GM23338 (cell line): ENCODE measurements around the gene NRDE2. TPM values are rescaled to one million over a fixed set of nuclear protein-coding genes. Genes with fewer than 3 reads are reported as not detected.

Experiments
- ATAC-seq: fragments of 200-7000 bp; cut with Tn5 transposase; 3 replicates; pipeline ENCODE4 v1.9.1; 2020
- DNase-seq: peaks from one replicate; pipeline ENCODE4 v3.0.0-alpha.2; 2015; ENCODE audit warnings: low spot score
- H2AFZ ChIP-seq: fragments of 200-600 bp; sonication (generic); 2 replicates; pipeline ENCODE4 v1.8.0; 2016; ENCODE audit warnings: antibody characterized with exemption, mild to moderate bottlenecking, moderate library complexity
- H3F3A ChIP-seq: fragments of 200-600 bp; sonication (generic); replicated peaks from 2 replicates; pipeline ENCODE4 v1.8.0; 2017; ENCODE audit warnings: antibody characterized with exemption, mixed run types, low read depth
- H3K27ac ChIP-seq: fragments of 200-600 bp; sonication (generic); 2 replicates; pipeline ENCODE4 v1.6.1; 2016; ENCODE audit warnings: low read depth
- H3K27me3 ChIP-seq: fragments of 200-600 bp; sonication (generic); 2 replicates; pipeline ENCODE4 v1.8.0; 2016; ENCODE audit warnings: mild to moderate bottlenecking, mixed run types, moderate library complexity; ENCODE audit not compliant: insufficient read depth
- H3K36me3 ChIP-seq: fragments of 200-600 bp; sonication (generic); 2 replicates; pipeline ENCODE4 v1.8.0; 2016; ENCODE audit warnings: mild to moderate bottlenecking; ENCODE audit not compliant: insufficient read depth
- H3K4me1 ChIP-seq: fragments of 200-600 bp; sonication (generic); 2 replicates; pipeline ENCODE4 v1.8.0; 2016; ENCODE audit warnings: mild to moderate bottlenecking, moderate library complexity; ENCODE audit not compliant: insufficient read depth
- H3K4me2 ChIP-seq: fragments of 200-600 bp; sonication (generic); 2 replicates; pipeline ENCODE4 v1.7.1; 2017; ENCODE audit warnings: mixed run types
- H3K4me3 ChIP-seq: fragments of 200-600 bp; sonication (generic); 2 replicates; pipeline ENCODE4 v1.6.1; 2016; ENCODE audit warnings: mixed run types
- H3K79me2 ChIP-seq: fragments of 200-600 bp; sonication (generic); replicated peaks from 2 replicates; pipeline ENCODE4 v1.8.0; 2017; ENCODE audit warnings: mild to moderate bottlenecking; ENCODE audit not compliant: insufficient read depth
- H3K9me2 ChIP-seq: fragments of 200-600 bp; sonication (generic); 2 replicates; pipeline ENCODE4 v1.8.0; 2017; ENCODE audit not compliant: insufficient read depth
- H4K20me1 ChIP-seq: fragments of 200-600 bp; sonication (generic); replicated peaks from 2 replicates; pipeline ENCODE4 v1.8.0; 2017; ENCODE audit warnings: mild to moderate bottlenecking; ENCODE audit not compliant: insufficient read depth
- H3K27ac Mint-ChIP-seq: 2 replicates; pipeline ENCODE4 v1.8.0; 2020; ENCODE audit warnings: inconsistent platforms, mild to moderate bottlenecking, moderate library complexity, mixed read lengths
- H3K27me3 Mint-ChIP-seq: 3 replicates; pipeline ENCODE4 v1.8.0; 2022; ENCODE audit warnings: low read depth, mild to moderate bottlenecking, moderate library complexity, mixed read lengths, inconsistent platforms; ENCODE audit not compliant: insufficient read depth, poor library complexity
- H3K36me3 Mint-ChIP-seq: 3 replicates; pipeline ENCODE4 v1.8.0; 2021; ENCODE audit warnings: low read depth, mild to moderate bottlenecking, inconsistent platforms, moderate library complexity, mixed read lengths
- H3K4me1 Mint-ChIP-seq: 3 replicates; pipeline ENCODE4 v1.8.0; 2020; ENCODE audit warnings: mild to moderate bottlenecking, inconsistent platforms, mixed read lengths
- H3K4me3 Mint-ChIP-seq: 3 replicates; pipeline ENCODE4 v1.8.0; 2021; ENCODE audit warnings: moderate library complexity, mild to moderate bottlenecking, inconsistent platforms, mixed read lengths
- H3K9me3 Mint-ChIP-seq: 3 replicates; pipeline ENCODE4 v1.8.0; 2020; ENCODE audit warnings: moderate library complexity, mild to moderate bottlenecking, inconsistent platforms, mixed read lengths
- NANOG ChIP-seq: IDR thresholded peaks from 2 replicates; pipeline ENCODE4 v1.6.1; 2016; ENCODE audit warnings: antibody characterized with exemption, borderline replicate concordance
- ZNF114 ChIP-seq: fragments of 250-450 bp; sonication (Bioruptor Pico); IDR thresholded peaks from 2 replicates; pipeline ENCODE4 v1.5.0; 2020; ENCODE audit warnings: mild to moderate bottlenecking, moderate library complexity
- polyA plus RNA-seq: library from polyadenylated mRNA; unstranded; fragments of >200 nt; fragmentation: Nextera tagmentation; extraction: Ambion mirVana; gene quantifications from 2 replicates; pipeline ENCODE4 v1.2.1, GENCODE V29; 2016
- total RNA-seq: library from RNA; depleted of rRNA; stranded (reverse); fragments of >200 nt; shearing (Covaris generic); gene quantifications from 2 replicates; pipeline ENCODE4 v1.2.3, GENCODE V29; 2014
- TF ChIP-seq, protein P1 (sequence below), 2 experiments: fragments of 200-600 bp in 1 of 2; sonication (generic) in 1 of 2; conservative IDR thresholded peaks; 2 replicates each; pipeline versions ENCODE4 v1.5.1 to v1.6.1; 2016 to 2017; ENCODE audit warnings: antibody characterized with exemption in 2 of 2, low read depth in 2 of 2, mild to moderate bottlenecking in 2 of 2, moderate library complexity in 1 of 2
- TF ChIP-seq, protein P2 (sequence below): fragments of 250-450 bp; sonication (Bioruptor Pico); IDR thresholded peaks from 2 replicates; pipeline ENCODE4 v1.5.0; 2020; ENCODE audit warnings: mild to moderate bottlenecking, moderate library complexity

NRDE2 gene
- total and polyA plus RNA-seq, 2 experiments from 2014 or later: 9.8 to 20.6 TPM

DNA sequence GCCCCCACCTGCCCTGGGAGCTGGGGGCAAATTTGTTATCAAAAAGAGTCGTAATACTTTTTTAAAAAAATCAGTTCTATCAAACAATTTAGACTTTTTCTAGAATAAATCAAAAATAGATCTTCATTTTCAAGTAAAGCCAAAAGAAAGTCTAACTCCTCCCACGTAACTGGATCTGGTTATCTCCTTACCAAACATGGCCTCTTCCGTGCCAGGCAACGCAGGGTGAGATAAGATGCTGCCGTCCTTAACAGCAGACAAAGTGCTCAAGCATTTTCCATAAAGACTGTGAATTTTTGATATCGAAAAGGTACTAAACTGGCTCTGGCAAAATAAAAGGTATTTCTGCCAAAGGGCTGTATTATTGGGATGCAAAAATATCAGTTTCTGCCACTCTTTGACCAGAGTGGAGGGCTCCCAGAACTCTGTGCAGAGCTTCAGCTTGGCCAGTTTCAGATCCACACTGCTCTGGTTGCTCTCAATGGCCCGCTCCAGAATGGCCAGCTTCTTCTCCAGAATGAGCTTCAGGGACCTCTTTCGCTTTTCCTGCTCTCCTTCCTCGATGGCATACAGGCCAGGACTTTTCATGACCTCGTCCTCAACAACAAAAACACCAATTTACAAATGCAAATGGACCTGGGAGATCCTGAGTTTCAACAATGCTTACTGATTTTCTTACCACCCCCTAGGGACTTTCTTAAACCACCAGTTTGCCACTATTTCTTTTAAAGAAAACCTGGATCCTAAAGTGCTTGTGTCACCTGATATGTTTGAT lies 29.0 kb downstream of the NRDE2 start:
- Histone ChIP-seq H3K27ac (peak overlapping the region; percentile 32), H3K79me2 (0 out of 2 replicates have a peak, but pooled peaks cover 3% of the 10 kb centered on the region), H3K4me2 (peak overlapping the region; percentile 27), H3K4me3 (0 out of 2 replicates have a peak overlapping the region, but pooled peaks have one; percentile 5), H3K9me2 (no peaks in the 10 kb centered on the region), H3K36me3 (peaks cover 3% of the 10 kb centered on the region; the same call in 1 of the 2 replicates), H3F3A (peaks cover 3% of the 10 kb centered on the region; the same call in 1 of the 2 replicates), H3K4me1 (peaks cover 40% of the 10 kb centered on the region), H4K20me1 (0 out of 2 replicates have a peak, but pooled peaks cover 5% of the 10 kb centered on the region), H3K27me3 (no peaks in the 10 kb centered on the region), H2AFZ (no peak overlapping the region)
- peaks cover 47% of the 10 kb centered on the region for H3K36me3 Mint-ChIP-seq
- H3K4me1 Mint-ChIP-seq: peaks cover 53% of the 10 kb centered on the region
- peak overlapping the region; percentile 68 for H3K27ac Mint-ChIP-seq
- peaks cover 9% of the 10 kb centered on the region for H3K9me3 Mint-ChIP-seq
- peak; percentile 57 for DNase-seq
- H3K4me3 Mint-ChIP-seq: peak overlapping the region; percentile 36
- peaks cover 8% of the 10 kb centered on the region for H3K27me3 Mint-ChIP-seq
- ATAC-seq: peak; percentile 77
- TF ChIP-seq, protein P1, sequence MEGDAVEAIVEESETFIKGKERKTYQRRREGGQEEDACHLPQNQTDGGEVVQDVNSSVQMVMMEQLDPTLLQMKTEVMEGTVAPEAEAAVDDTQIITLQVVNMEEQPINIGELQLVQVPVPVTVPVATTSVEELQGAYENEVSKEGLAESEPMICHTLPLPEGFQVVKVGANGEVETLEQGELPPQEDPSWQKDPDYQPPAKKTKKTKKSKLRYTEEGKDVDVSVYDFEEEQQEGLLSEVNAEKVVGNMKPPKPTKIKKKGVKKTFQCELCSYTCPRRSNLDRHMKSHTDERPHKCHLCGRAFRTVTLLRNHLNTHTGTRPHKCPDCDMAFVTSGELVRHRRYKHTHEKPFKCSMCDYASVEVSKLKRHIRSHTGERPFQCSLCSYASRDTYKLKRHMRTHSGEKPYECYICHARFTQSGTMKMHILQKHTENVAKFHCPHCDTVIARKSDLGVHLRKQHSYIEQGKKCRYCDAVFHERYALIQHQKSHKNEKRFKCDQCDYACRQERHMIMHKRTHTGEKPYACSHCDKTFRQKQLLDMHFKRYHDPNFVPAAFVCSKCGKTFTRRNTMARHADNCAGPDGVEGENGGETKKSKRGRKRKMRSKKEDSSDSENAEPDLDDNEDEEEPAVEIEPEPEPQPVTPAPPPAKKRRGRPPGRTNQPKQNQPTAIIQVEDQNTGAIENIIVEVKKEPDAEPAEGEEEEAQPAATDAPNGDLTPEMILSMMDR (conservative IDR thresholded peaks at IDR 0.05; ENCODE audit: low read depth in 2 of 2): no peak
- TF ChIP-seq, protein P2, sequence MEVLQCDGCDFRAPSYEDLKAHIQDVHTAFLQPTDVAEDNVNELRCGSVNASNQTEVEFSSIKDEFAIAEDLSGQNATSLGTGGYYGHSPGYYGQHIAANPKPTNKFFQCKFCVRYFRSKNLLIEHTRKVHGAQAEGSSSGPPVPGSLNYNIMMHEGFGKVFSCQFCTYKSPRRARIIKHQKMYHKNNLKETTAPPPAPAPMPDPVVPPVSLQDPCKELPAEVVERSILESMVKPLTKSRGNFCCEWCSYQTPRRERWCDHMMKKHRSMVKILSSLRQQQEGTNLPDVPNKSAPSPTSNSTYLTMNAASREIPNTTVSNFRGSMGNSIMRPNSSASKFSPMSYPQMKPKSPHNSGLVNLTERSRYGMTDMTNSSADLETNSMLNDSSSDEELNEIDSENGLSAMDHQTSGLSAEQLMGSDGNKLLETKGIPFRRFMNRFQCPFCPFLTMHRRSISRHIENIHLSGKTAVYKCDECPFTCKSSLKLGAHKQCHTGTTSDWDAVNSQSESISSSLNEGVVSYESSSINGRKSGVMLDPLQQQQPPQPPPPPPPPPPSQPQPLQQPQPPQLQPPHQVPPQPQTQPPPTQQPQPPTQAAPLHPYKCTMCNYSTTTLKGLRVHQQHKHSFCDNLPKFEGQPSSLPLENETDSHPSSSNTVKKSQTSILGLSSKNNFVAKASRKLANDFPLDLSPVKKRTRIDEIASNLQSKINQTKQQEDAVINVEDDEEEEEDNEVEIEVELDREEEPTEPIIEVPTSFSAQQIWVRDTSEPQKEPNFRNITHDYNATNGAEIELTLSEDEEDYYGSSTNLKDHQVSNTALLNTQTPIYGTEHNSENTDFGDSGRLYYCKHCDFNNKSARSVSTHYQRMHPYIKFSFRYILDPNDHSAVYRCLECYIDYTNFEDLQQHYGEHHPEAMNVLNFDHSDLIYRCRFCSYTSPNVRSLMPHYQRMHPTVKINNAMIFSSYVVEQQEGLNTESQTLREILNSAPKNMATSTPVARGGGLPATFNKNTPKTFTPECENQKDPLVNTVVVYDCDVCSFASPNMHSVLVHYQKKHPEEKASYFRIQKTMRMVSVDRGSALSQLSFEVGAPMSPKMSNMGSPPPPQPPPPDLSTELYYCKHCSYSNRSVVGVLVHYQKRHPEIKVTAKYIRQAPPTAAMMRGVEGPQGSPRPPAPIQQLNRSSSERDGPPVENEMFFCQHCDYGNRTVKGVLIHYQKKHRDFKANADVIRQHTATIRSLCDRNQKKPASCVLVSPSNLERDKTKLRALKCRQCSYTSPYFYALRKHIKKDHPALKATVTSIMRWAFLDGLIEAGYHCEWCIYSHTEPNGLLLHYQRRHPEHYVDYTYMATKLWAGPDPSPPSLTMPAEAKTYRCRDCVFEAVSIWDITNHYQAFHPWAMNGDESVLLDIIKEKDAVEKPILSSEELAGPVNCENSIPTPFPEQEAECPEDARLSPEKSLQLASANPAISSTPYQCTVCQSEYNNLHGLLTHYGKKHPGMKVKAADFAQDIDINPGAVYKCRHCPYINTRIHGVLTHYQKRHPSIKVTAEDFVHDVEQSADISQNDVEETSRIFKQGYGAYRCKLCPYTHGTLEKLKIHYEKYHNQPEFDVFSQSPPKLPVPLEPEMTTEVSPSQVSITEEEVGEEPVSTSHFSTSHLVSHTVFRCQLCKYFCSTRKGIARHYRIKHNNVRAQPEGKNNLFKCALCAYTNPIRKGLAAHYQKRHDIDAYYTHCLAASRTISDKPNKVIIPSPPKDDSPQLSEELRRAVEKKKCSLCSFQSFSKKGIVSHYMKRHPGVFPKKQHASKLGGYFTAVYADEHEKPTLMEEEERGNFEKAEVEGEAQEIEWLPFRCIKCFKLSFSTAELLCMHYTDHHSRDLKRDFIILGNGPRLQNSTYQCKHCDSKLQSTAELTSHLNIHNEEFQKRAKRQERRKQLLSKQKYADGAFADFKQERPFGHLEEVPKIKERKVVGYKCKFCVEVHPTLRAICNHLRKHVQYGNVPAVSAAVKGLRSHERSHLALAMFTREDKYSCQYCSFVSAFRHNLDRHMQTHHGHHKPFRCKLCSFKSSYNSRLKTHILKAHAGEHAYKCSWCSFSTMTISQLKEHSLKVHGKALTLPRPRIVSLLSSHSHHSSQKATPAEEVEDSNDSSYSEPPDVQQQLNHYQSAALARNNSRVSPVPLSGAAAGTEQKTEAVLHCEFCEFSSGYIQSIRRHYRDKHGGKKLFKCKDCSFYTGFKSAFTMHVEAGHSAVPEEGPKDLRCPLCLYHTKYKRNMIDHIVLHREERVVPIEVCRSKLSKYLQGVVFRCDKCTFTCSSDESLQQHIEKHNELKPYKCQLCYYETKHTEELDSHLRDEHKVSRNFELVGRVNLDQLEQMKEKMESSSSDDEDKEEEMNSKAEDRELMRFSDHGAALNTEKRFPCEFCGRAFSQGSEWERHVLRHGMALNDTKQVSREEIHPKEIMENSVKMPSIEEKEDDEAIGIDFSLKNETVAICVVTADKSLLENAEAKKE (CRISPR knock-in tag): peak; percentile 95
- TF ChIP-seq NANOG: 0 out of 2 replicates have a peak, but pooled peaks have one; percentile 25
- TF ChIP-seq ZNF114 (CRISPR knock-in tag): no peak
